PFSK-1 (cell line): ENCODE measurements around the gene SYNE1.

ENCODE experiments used
- TAF1 ChIP-seq: IDR thresholded peaks from 2 replicates; pipeline ENCODE4 v1.6.1; 2012; ENCODE audit warnings: low read length, control low read depth, borderline replicate concordance; ENCODE audit not compliant: insufficient read depth
- TF ChIP-seq, protein P1 (sequence below), 2 experiments: IDR thresholded peaks; 2 replicates each; pipeline versions ENCODE4 v1.6.1 to v1.8.0; 2011 to 2012; ENCODE audit warnings: low read depth in 2 of 2, low read length in 2 of 2, control low read depth in 1 of 2, inconsistent platforms in 1 of 2, mild to moderate bottlenecking in 1 of 2, moderate library complexity in 1 of 2; ENCODE audit not compliant: insufficient read depth in 1 of 2

DNA sequence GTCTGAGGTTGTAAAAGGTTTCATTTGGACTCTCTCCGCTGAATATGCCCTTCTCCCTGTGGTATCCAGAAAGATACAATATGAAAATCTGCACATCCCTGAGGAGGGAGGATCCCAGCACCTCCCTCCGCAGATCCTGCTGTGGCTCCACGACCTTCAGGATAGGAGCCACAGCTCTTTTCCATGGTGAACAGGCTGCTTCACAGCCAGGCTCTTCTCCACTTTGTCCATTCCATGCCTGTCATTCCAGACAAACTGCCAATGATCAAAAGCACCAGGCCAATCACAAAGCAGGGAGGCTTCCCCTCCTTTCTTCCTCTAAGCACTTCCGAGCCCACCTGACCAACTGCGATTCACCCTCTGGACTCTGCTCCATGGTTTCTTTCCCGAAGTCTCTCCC, 489.9 kb downstream of the SYNE1 start:
- TF ChIP-seq, protein P1, sequence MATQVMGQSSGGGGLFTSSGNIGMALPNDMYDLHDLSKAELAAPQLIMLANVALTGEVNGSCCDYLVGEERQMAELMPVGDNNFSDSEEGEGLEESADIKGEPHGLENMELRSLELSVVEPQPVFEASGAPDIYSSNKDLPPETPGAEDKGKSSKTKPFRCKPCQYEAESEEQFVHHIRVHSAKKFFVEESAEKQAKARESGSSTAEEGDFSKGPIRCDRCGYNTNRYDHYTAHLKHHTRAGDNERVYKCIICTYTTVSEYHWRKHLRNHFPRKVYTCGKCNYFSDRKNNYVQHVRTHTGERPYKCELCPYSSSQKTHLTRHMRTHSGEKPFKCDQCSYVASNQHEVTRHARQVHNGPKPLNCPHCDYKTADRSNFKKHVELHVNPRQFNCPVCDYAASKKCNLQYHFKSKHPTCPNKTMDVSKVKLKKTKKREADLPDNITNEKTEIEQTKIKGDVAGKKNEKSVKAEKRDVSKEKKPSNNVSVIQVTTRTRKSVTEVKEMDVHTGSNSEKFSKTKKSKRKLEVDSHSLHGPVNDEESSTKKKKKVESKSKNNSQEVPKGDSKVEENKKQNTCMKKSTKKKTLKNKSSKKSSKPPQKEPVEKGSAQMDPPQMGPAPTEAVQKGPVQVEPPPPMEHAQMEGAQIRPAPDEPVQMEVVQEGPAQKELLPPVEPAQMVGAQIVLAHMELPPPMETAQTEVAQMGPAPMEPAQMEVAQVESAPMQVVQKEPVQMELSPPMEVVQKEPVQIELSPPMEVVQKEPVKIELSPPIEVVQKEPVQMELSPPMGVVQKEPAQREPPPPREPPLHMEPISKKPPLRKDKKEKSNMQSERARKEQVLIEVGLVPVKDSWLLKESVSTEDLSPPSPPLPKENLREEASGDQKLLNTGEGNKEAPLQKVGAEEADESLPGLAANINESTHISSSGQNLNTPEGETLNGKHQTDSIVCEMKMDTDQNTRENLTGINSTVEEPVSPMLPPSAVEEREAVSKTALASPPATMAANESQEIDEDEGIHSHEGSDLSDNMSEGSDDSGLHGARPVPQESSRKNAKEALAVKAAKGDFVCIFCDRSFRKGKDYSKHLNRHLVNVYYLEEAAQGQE (IDR thresholded peaks at IDR 0.05; ENCODE audit: insufficient read depth in 1 of 2, low read depth in 2 of 2, low read length in 2 of 2): no peak
- TF ChIP-seq TAF1: no peak
